ENCODE data around the gene TMEM108. TPM values are rescaled to one million over a fixed set of nuclear protein-coding genes. Genes with fewer than 3 reads are reported as not detected.

TMEM108 gene
- total and polyA plus RNA-seq, 2 donors (not counting 1 experiment from before 2014, with no cell fraction given), result 0.10 to 0.17 TPM

GRCh38 chr3:133280586-133280985 is 242.4 kb downstream of the TMEM108 start:
- no peak for DNase-seq (ENCODE audit: low read depth in 2 of 2)
- TF ChIP-seq EZH2 (IDR thresholded peaks at IDR 0.05; ENCODE audit: low read length, missing control alignments) (no peak), CTCF (conservative IDR thresholded peaks at IDR 0.05 in 1 of 2, IDR thresholded peaks at IDR 0.05 in 1 of 2; ENCODE audit: low read depth in 1 of 2, low read length in 2 of 2) (no peak)
- H3K27me3 ChIP-seq (ENCODE audit: control insufficient read depth, insufficient read depth, low read length), result no peaks in the 10 kb centered on the region
- H3K4me3 ChIP-seq (replicated peaks in 1 of 4; ENCODE audit: control extremely low read depth in 1 of 4, insufficient read depth in 1 of 4, low read depth in 3 of 4, low read length in 4 of 4), result no peak overlapping the region
- H3K27ac ChIP-seq (ENCODE audit: insufficient read depth, low read length), result no peak overlapping the region
- no peaks in the 10 kb centered on the region for H3K9me3 ChIP-seq (ENCODE audit: control insufficient read depth, insufficient read depth, low read depth, low read length)
- H3K4me1 ChIP-seq (ENCODE audit: control insufficient read depth, extremely low read depth, insufficient read depth, low read length), result no peaks in the 10 kb centered on the region
- no peak overlapping the region for H3K9ac ChIP-seq (ENCODE audit: insufficient read depth, low read length)
- H4K20me1 ChIP-seq (ENCODE audit: control insufficient read depth, extremely low read depth, insufficient read depth, low read length), result no peaks in the 10 kb centered on the region
- H2AFZ ChIP-seq (ENCODE audit: low read length), result no peak overlapping the region
- no peaks in the 10 kb centered on the region for H3K36me3 ChIP-seq (ENCODE audit: control insufficient read depth, insufficient read depth, low read length)
- no peaks in the 10 kb centered on the region for H3K79me2 ChIP-seq (ENCODE audit: control insufficient read depth, insufficient read depth, low read length)
- H3K4me2 ChIP-seq (ENCODE audit: extremely low read depth, insufficient read depth, low read length), result no peak overlapping the region

- H3K4me3 ChIP-seq (replicated peaks in 1 of 4; ENCODE audit: control extremely low read depth in 1 of 4, insufficient read depth in 1 of 4, low read depth in 3 of 4, low read length in 4 of 4), result no peak overlapping the region
- no peaks in the 10 kb centered on the region for H3K79me2 ChIP-seq (ENCODE audit: control insufficient read depth, insufficient read depth, low read length)
- H3K27me3 ChIP-seq (ENCODE audit: control insufficient read depth, insufficient read depth, low read length), result no peaks in the 10 kb centered on the region
- peak; percentile 21 to 73 for DNase-seq (ENCODE audit: low read depth in 2 of 2)
- H3K9me3 ChIP-seq (ENCODE audit: control insufficient read depth, insufficient read depth, low read depth, low read length), result no peaks in the 10 kb centered on the region
- H3K4me1 ChIP-seq (ENCODE audit: control insufficient read depth, extremely low read depth, insufficient read depth, low read length), result no peaks in the 10 kb centered on the region
- H3K4me2 ChIP-seq (ENCODE audit: extremely low read depth, insufficient read depth, low read length), result no peak overlapping the region
- H3K9ac ChIP-seq (ENCODE audit: insufficient read depth, low read length), result no peak overlapping the region
- H2AFZ ChIP-seq (ENCODE audit: low read length), result no peak overlapping the region
- H4K20me1 ChIP-seq (ENCODE audit: control insufficient read depth, extremely low read depth, insufficient read depth, low read length), result no peaks in the 10 kb centered on the region
- no peak overlapping the region for H3K27ac ChIP-seq (ENCODE audit: insufficient read depth, low read length)
- no peak for TF ChIP-seq CTCF (conservative IDR thresholded peaks at IDR 0.05 in 1 of 2, IDR thresholded peaks at IDR 0.05 in 1 of 2; ENCODE audit: low read depth in 1 of 2, low read length in 2 of 2)
- no peak for TF ChIP-seq EZH2 (IDR thresholded peaks at IDR 0.05; ENCODE audit: low read length, missing control alignments)
- no peaks in the 10 kb centered on the region for H3K36me3 ChIP-seq (ENCODE audit: control insufficient read depth, insufficient read depth, low read length)
These were observed 244.0 kb downstream of the TMEM108 start for GRCh38 chr3:133282236-133282635.

- no peaks in the 10 kb centered on the region for H3K36me3 ChIP-seq (ENCODE audit: control insufficient read depth, insufficient read depth, low read length)
- no peak overlapping the region for H3K9ac ChIP-seq (ENCODE audit: insufficient read depth, low read length)
- no peak overlapping the region for H2AFZ ChIP-seq (ENCODE audit: low read length)
- no peak overlapping the region for H3K4me2 ChIP-seq (ENCODE audit: extremely low read depth, insufficient read depth, low read length)
- H3K27me3 ChIP-seq (ENCODE audit: control insufficient read depth, insufficient read depth, low read length), result no peaks in the 10 kb centered on the region
- DNase-seq (ENCODE audit: low read depth in 2 of 2), result no peak
- no peak overlapping the region for H3K4me3 ChIP-seq (replicated peaks in 1 of 4; ENCODE audit: control extremely low read depth in 1 of 4, insufficient read depth in 1 of 4, low read depth in 3 of 4, low read length in 4 of 4)
- no peak overlapping the region for H3K27ac ChIP-seq (ENCODE audit: insufficient read depth, low read length)
- H4K20me1 ChIP-seq (ENCODE audit: control insufficient read depth, extremely low read depth, insufficient read depth, low read length), result no peaks in the 10 kb centered on the region
- H3K79me2 ChIP-seq (ENCODE audit: control insufficient read depth, insufficient read depth, low read length), result no peaks in the 10 kb centered on the region
- H3K4me1 ChIP-seq (ENCODE audit: control insufficient read depth, extremely low read depth, insufficient read depth, low read length), result no peaks in the 10 kb centered on the region
- TF ChIP-seq EZH2 (IDR thresholded peaks at IDR 0.05; ENCODE audit: low read length, missing control alignments) (no peak), CTCF (conservative IDR thresholded peaks at IDR 0.05 in 1 of 2, IDR thresholded peaks at IDR 0.05 in 1 of 2; ENCODE audit: low read depth in 1 of 2, low read length in 2 of 2) (no peak)
- no peaks in the 10 kb centered on the region for H3K9me3 ChIP-seq (ENCODE audit: control insufficient read depth, insufficient read depth, low read depth, low read length)
These were observed 246.0 kb downstream of the TMEM108 start for GRCh38 chr3:133283958-133284807.
